GM23248 (cell line): ENCODE measurements around the gene ATP2B1.

Experiments
- EZH2 ChIP-seq: fragments of 200-600 bp; sonication (generic); IDR thresholded peaks from 2 replicates; pipeline ENCODE4 v1.6.1; 2018; ENCODE audit warnings: antibody characterized with exemption, mild to moderate bottlenecking; ENCODE audit not compliant: insufficient read depth, poor library complexity, severe bottlenecking
- EZH2phosphoT487 ChIP-seq: fragments of 200-600 bp; sonication (generic); IDR thresholded peaks from 2 replicates; pipeline ENCODE4 v1.6.1; 2018; ENCODE audit warnings: antibody characterized with exemption, moderate library complexity, mild to moderate bottlenecking, low read depth; ENCODE audit not compliant: insufficient read depth

DNA sequence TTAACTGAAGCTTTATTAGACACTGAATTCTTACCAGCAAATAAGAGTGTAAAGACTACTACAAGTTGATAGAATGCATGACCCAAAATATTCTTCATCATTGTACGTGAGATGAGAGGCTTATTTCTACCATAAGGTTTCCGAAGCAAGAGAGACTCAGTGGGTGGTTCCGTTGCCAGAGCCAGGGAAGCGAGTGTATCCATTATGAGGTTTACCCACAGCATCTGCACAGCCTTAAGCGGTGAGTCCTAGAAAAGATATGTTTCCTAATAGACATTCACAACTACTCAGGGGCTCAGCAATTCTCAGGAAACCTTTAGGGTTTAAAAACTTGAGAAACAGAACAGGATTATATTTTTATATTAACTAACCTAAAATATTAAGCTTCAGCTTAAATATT, 105.0 kb downstream of the ATP2B1 start:
- TF ChIP-seq EZH2 (no peak), EZH2phosphoT487 (no peak)
